ENCODE data around the gene IFRD2. TPM values are rescaled to one million over a fixed set of nuclear protein-coding genes. Genes with fewer than 3 reads are reported as not detected.
A peak's percentile ranks its signal among the peaks of the same experiment; 100 is the strongest.

IFRD2 gene
- polyA plus RNA-seq, 1 of the 3 experiments (the other 2 are of a cell fraction) = 73.2 TPM

DNA sequence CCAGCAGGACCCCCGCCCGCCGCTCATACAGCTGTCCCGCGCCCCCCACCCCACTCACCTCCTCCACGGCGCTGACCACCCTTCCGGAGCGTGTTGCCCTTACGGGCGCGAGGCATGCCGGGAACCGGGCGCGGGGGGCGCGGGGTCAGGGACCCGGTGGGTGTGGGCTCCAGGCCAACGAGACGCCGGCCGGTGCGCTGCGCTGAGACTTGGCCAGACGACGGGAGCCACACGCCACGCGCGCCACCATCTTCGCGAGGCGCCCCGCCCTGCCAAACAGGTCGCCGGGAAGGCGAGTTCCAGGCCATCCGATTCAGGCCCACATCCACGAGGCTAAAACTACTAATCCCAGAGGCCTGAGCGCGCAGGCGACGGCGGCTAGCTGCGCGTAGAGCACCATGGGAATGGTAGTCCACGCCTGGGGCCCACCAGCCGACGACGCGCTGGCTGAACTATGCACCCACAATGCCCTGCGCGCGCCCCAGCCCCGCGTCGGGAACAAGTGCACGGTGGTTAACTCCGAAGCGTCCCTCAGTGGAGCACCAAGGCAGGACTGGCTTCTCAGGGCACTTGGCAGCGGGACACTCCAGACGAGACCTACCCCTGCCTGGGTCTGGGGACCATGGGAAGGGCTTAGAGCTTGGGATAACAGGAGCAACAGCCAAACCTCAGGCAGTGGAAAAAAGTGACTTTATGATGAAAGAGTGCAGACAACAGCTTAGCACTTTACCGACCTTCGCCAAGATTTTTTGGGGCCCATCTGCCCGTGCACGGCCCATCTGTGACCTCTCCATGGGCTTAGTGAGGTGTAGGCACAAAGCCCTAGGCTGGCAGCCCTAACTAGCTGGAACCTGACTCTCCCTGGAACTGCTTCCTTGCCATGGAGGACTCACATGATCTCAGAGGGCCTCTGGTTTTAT lies at the start of gene IFRD2 (continued):
- TF ChIP-seq, protein P1, sequence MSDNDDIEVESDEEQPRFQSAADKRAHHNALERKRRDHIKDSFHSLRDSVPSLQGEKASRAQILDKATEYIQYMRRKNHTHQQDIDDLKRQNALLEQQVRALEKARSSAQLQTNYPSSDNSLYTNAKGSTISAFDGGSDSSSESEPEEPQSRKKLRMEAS (IDR thresholded peaks at IDR 0.05; ENCODE audit: low read depth) = peak; percentile 91
- TF ChIP-seq EZH2phosphoT487 (IDR thresholded peaks at IDR 0.05; ENCODE audit: borderline replicate concordance, low read depth) (no peak), EP300 (IDR thresholded peaks at IDR 0.05; ENCODE audit: borderline replicate concordance in 1 of 2, low read depth in 1 of 2, low read length in 1 of 2) (no peak), MXI1 (IDR thresholded peaks at IDR 0.05; ENCODE audit: low read depth, low read length) (peak; percentile 72), RFX5 (IDR thresholded peaks at IDR 0.05; ENCODE audit: low read length) (no peak), TAF1 (IDR thresholded peaks at IDR 0.05; ENCODE audit: borderline replicate concordance, low read depth, low read length) (peak; percentile 63; the same call in 1 of the 2 replicates), MEF2A (IDR thresholded peaks at IDR 0.05; ENCODE audit: borderline replicate concordance, low read depth) (no peak), POLR2AphosphoS5 (IDR thresholded peaks at IDR 0.05; ENCODE audit: low read depth, low read length) (peak; percentile 86), NRF1 (IDR thresholded peaks at IDR 0.05; ENCODE audit: low read depth, low read length) (peak; percentile 55)
- TF ChIP-seq, protein P2, sequence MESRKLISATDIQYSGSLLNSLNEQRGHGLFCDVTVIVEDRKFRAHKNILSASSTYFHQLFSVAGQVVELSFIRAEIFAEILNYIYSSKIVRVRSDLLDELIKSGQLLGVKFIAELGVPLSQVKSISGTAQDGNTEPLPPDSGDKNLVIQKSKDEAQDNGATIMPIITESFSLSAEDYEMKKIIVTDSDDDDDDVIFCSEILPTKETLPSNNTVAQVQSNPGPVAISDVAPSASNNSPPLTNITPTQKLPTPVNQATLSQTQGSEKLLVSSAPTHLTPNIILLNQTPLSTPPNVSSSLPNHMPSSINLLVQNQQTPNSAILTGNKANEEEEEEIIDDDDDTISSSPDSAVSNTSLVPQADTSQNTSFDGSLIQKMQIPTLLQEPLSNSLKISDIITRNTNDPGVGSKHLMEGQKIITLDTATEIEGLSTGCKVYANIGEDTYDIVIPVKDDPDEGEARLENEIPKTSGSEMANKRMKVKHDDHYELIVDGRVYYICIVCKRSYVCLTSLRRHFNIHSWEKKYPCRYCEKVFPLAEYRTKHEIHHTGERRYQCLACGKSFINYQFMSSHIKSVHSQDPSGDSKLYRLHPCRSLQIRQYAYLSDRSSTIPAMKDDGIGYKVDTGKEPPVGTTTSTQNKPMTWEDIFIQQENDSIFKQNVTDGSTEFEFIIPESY (IDR thresholded peaks at IDR 0.05; ENCODE audit: borderline replicate concordance, low read depth) = peak; percentile 90
- TF ChIP-seq, protein P3, sequence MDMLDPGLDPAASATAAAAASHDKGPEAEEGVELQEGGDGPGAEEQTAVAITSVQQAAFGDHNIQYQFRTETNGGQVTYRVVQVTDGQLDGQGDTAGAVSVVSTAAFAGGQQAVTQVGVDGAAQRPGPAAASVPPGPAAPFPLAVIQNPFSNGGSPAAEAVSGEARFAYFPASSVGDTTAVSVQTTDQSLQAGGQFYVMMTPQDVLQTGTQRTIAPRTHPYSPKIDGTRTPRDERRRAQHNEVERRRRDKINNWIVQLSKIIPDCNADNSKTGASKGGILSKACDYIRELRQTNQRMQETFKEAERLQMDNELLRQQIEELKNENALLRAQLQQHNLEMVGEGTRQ (IDR thresholded peaks at IDR 0.05; ENCODE audit: borderline replicate concordance, low read depth, low read length) = no peak

DNA sequence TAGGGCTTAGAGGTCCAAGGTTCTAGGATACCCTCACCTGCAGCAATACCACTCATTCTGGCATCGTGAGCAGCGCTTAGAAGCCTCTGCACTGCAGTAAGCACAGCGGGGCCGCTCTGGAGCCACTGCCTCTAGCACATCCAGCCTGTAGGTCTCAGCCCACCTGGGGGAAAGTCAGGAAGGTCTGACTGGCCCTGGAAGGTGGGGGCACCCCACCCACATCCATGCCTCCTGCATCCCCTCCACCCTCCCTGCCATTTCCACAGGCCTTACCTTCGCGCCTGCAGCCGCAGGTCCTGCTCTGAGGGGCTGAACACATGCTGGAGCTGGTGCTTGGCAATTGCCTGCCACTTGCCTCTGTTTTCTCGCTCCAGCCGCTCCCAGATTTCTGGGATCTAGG lies 49.3 kb upstream of the IFRD2 start:
- no peak overlapping the region for H3K4me3 ChIP-seq (ENCODE audit: low read depth in 2 of 2, low read length in 1 of 2)
- TF ChIP-seq GATA2 (CRISPR knock-in tag; IDR thresholded peaks at IDR 0.05) (no peak), NRF1 (IDR thresholded peaks at IDR 0.05; ENCODE audit: low read depth, low read length) (no peak), MXI1 (IDR thresholded peaks at IDR 0.05; ENCODE audit: low read depth, low read length) (no peak), SMC3 (IDR thresholded peaks at IDR 0.05; ENCODE audit: low read depth, low read length) (no peak), POLR2AphosphoS5 (IDR thresholded peaks at IDR 0.05; ENCODE audit: low read depth, low read length) (no peak)
- TF ChIP-seq, protein P2 (IDR thresholded peaks at IDR 0.05; ENCODE audit: borderline replicate concordance, low read depth) = no peak
- TF ChIP-seq, protein P4, sequence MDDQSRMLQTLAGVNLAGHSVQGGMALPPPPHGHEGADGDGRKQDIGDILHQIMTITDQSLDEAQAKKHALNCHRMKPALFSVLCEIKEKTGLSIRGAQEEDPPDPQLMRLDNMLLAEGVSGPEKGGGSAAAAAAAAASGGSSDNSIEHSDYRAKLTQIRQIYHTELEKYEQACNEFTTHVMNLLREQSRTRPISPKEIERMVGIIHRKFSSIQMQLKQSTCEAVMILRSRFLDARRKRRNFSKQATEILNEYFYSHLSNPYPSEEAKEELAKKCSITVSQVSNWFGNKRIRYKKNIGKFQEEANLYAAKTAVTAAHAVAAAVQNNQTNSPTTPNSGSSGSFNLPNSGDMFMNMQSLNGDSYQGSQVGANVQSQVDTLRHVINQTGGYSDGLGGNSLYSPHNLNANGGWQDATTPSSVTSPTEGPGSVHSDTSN (IDR thresholded peaks at IDR 0.05) = no peak
- H3K4me1 ChIP-seq (ENCODE audit: control insufficient read depth in 1 of 2, insufficient read depth in 2 of 2, low read depth in 1 of 2, low read length in 1 of 2) = peaks cover 5 to 14% of the 10 kb centered on the region in 2 experiments; a peak in 2 of 4 replicates
- ChIA-PET CTCF (interaction anchor here (1.3 to 4.7 kb wide), 3 partner anchors 9 to 220 kb away, joined by 3 to 26 read pairs (median 3); partner anchors contain the start of gene NPRL2), POLR2A (no interaction called here)
- H3K9ac ChIP-seq = no peak overlapping the region
- H3K79me2 ChIP-seq (ENCODE audit: insufficient read depth) = peaks cover 15% of the 10 kb centered on the region
- no peaks in the 10 kb centered on the region for H3K9me2 ChIP-seq
- no peaks in the 10 kb centered on the region for H3F3A ChIP-seq (replicated peaks; ENCODE audit: insufficient read depth)
- H3K36me3 ChIP-seq (replicated peaks in 1 of 2; ENCODE audit: control insufficient read depth in 1 of 2, insufficient read depth in 2 of 2, low read length in 1 of 2) = no peaks in the 10 kb centered on the region
- no peaks in the 10 kb centered on the region for H3K9me3 ChIP-seq
- WGBS (ENCODE audit: low lambda C conversion rate) = 97% methylated on average over 7 of the region's 9 CpGs
- DNase-seq = no peak
- no peaks in the 10 kb centered on the region for H4K20me1 ChIP-seq (ENCODE audit: insufficient read depth)
- H3K27ac ChIP-seq (ENCODE audit: low read depth in 2 of 2, low read length in 1 of 2) = no peak overlapping the region
- no peak overlapping the region for H3K4me2 ChIP-seq
- H3K27me3 ChIP-seq (ENCODE audit: insufficient read depth) = no peaks in the 10 kb centered on the region
- no peak overlapping the region for H2AFZ ChIP-seq (ENCODE audit: low read depth)

Data from SK-N-SH (cell line).